Endothelial cell of umbilical vein (primary cell): Measurements from ENCODE around the gene ENTPD1. TPM values are rescaled to one million over a fixed set of nuclear protein-coding genes. Genes with fewer than 3 reads are reported as not detected.

Source experiments
- BruUV-seq: library from RNA; stranded (reverse); fragments of 400-500 nt; replicated peaks from 2 replicates; lab custom pipeline; 2021; lab: Mats Ljungman, UMichigan
- CTCF ChIA-PET: fragments of 300-600, 350-600 bp; sonication (Branson Sonifier 250); formaldehyde crosslinking; loops from one replicate; lab custom pipeline; 2021; ENCODE audit warnings: antibody characterized with exemption, inconsistent platforms; lab: Charles Lee
- POLR2A ChIA-PET: fragments of 300-600, 350-600 bp; sonication (Branson Sonifier 250); formaldehyde crosslinking; loops from one replicate; lab custom pipeline; 2021; ENCODE audit warnings: antibody characterized with exemption, inconsistent platforms; lab: Charles Lee
- DNase-seq: peaks from one replicate; pipeline ENCODE4 v3.0.0-alpha.2; 2011; ENCODE audit warnings: low read depth, low spot score
- FAIRE-seq: peaks from 2 replicates; lab custom pipeline; 2011; peaks lifted over from hg19 to GRCh38; lab: Jason Lieb, UNC
- H2AFZ ChIP-seq: 2 replicates; pipeline ENCODE4 v1.6.0; 2012; ENCODE audit warnings: low read depth, low read length, control low read depth, inconsistent platforms
- H3K27ac ChIP-seq: 2 replicates; pipeline ENCODE4 v1.5.1; 2011; ENCODE audit warnings: low read depth, mild to moderate bottlenecking, control low read depth, low read length, moderate library complexity; ENCODE audit not compliant: insufficient read depth
- H3K27me3 ChIP-seq, 2 experiments: 2 replicates each; pipeline versions ENCODE4 v1.6.0 to v1.6.1; 2011; ENCODE audit warnings: low read length in 2 of 2, mixed read lengths in 1 of 2; ENCODE audit not compliant: control insufficient read depth in 2 of 2, insufficient read depth in 2 of 2
- H3K36me3 ChIP-seq, 2 experiments: 2 replicates in 1 of 2; 3 replicates in 1 of 2; pipeline ENCODE4 v1.5.1; 2011; ENCODE audit warnings: low read length in 2 of 2, mild to moderate bottlenecking in 1 of 2, moderate library complexity in 1 of 2; ENCODE audit not compliant: control insufficient read depth in 2 of 2, insufficient read depth in 2 of 2; ENCODE audit errors: extremely low read depth in 1 of 2
- H3K4me1 ChIP-seq: 3 replicates; pipeline ENCODE4 v1.5.1; 2011; ENCODE audit warnings: mild to moderate bottlenecking, low read length; ENCODE audit not compliant: control insufficient read depth, insufficient read depth; ENCODE audit errors: extremely low read depth
- H3K4me2 ChIP-seq: 2 replicates; pipeline ENCODE4 v1.6.1; 2011; ENCODE audit warnings: low read length, control low read depth, mixed read lengths; ENCODE audit not compliant: insufficient read depth
- H3K4me3 ChIP-seq, 3 experiments: fragments of 200-600 bp in 1 of 3; sonication (generic), shearing (Covaris generic) in 1 of 3; replicated peaks in 1 of 3; 2 replicates each; pipeline ENCODE4 v1.5.1; 2011 to 2016; ENCODE audit warnings: control low read depth in 3 of 3, low read length in 3 of 3, mild to moderate bottlenecking in 2 of 3, inconsistent platforms in 1 of 3, low read depth in 1 of 3, moderate library complexity in 1 of 3; ENCODE audit not compliant: insufficient read depth in 1 of 3
- H3K79me2 ChIP-seq: 2 replicates; pipeline ENCODE4 v1.6.0; 2012; ENCODE audit warnings: low read length, inconsistent platforms; ENCODE audit not compliant: control insufficient read depth, insufficient read depth
- H3K9ac ChIP-seq: replicated peaks from 2 replicates; pipeline ENCODE3; 2011; ENCODE audit warnings: low read length, control low read depth; ENCODE audit not compliant: insufficient read depth; ENCODE audit errors: extremely low read depth
- H3K9me1 ChIP-seq: replicated peaks from 3 replicates; pipeline ENCODE4 v1.6.0; 2011; ENCODE audit warnings: mild to moderate bottlenecking, low read length; ENCODE audit not compliant: control insufficient read depth, insufficient read depth; ENCODE audit errors: extremely low read depth
- H3K9me3 ChIP-seq: replicated peaks from 2 replicates; pipeline ENCODE4 v1.5.1; 2012; ENCODE audit warnings: low read length, inconsistent platforms; ENCODE audit not compliant: control insufficient read depth, insufficient read depth
- H4K20me1 ChIP-seq: replicated peaks from 2 replicates; pipeline ENCODE3; 2011; ENCODE audit warnings: mild to moderate bottlenecking, low read length; ENCODE audit not compliant: control insufficient read depth, insufficient read depth; ENCODE audit errors: extremely low read depth
- CTCF ChIP-seq, 2 donors: IDR thresholded peaks; 1 replicate in 1 of 2; 2 replicates in 1 of 2; pipeline ENCODE4 v1.5.1; 2011; ENCODE audit warnings: low read length in 2 of 2, mild to moderate bottlenecking in 2 of 2, moderate library complexity in 2 of 2, control low read depth in 1 of 2, inconsistent platforms in 1 of 2, low read depth in 1 of 2; ENCODE audit not compliant: insufficient read depth in 1 of 2; ENCODE audit errors: extremely low read depth in 1 of 2
- FOS ChIP-seq: IDR thresholded peaks from 2 replicates; pipeline ENCODE4 v1.6.1; 2011; ENCODE audit warnings: mild to moderate bottlenecking, low read length, moderate library complexity, borderline replicate concordance; ENCODE audit not compliant: insufficient read depth
- MAX ChIP-seq: IDR thresholded peaks from 2 replicates; pipeline ENCODE4 v1.6.1; 2011; ENCODE audit not compliant: insufficient read depth, insufficient read length
- POLR2AphosphoS5 ChIP-seq: IDR thresholded peaks from 2 replicates; pipeline ENCODE4 v1.6.1; 2012; ENCODE audit warnings: low read depth, mild to moderate bottlenecking, control low read depth, low read length, moderate library complexity; ENCODE audit not compliant: insufficient read depth
- dilution Hi-C: fragments of 300-500 bp; cut with MboI; formaldehyde crosslinking; loops from one replicate; pipeline ENCODE4 v1.15.0; 2019; ENCODE audit warnings: low sequenced_read_pairs; ENCODE audit not compliant: extremely low pct_ligation_motif_present
- intact Hi-C: fragments of 100-400 bp; cut with micrococcal nuclease; formaldehyde crosslinking; loops from one replicate; pipeline ENCODE4 v1.10.0; 2022
- polyA plus RNA-seq, 4 experiments: library from polyadenylated mRNA; depleted of rRNA in 3 of 4; stranded (reverse) in 3 of 4; unstranded in 1 of 4; fragments of >200 nt; gene quantifications; 2 replicates each; pipeline versions ENCODE4 v1.2.1 to v1.2.3, GENCODE V29; 2011 to 2012; ENCODE audit warnings: missing spikeins in 1 of 4
- total RNA-seq: library from RNA; stranded (reverse); gene quantifications from 2 replicates; pipeline ENCODE4 v1.2.3, GENCODE V29; 2021

Gene ENTPD1
- total and polyA plus RNA-seq, 2 donors (not counting 3 experiments of a cell fraction or from before 2014, with no cell fraction given) = 10.2 to 23.0 TPM

GRCh38 chr10:95815701-95816240 is 59.8 kb downstream of the ENTPD1 start:
- H3K4me1 ChIP-seq = peaks cover 55% of the 10 kb centered on the region
- no peaks in the 10 kb centered on the region for H3K9me1 ChIP-seq
- no peaks in the 10 kb centered on the region for H3K79me2 ChIP-seq
- DNase-seq (peak; percentile 55), FAIRE-seq (peak; percentile 71)
- dilution Hi-C loops = no loop called here
- ChIA-PET CTCF (interaction anchor here (1.0 to 2.5 kb wide), 5 partner anchors 9 to 122 kb away, joined by 3 to 11 read pairs (median 3); partner anchors contain the start of gene TCTN3), POLR2A (no interaction called here)
- no peaks in the 10 kb centered on the region for H4K20me1 ChIP-seq
- no peak overlapping the region for H3K4me3 ChIP-seq
- peak overlapping the region; percentile 75 for H2AFZ ChIP-seq
- no peaks in the 10 kb centered on the region for H3K27me3 ChIP-seq
- H3K9ac ChIP-seq = no peak overlapping the region
- intact Hi-C loops = loop anchor here (5.0 kb wide), 1 partner anchor 368 kb away; no protein-coding TSS in a partner anchor
- peak overlapping the region; percentile 6 for H3K4me2 ChIP-seq
- no TSS peak for BruUV-seq
- no peaks in the 10 kb centered on the region for H3K36me3 ChIP-seq
- H3K9me3 ChIP-seq = no peaks in the 10 kb centered on the region
- H3K27ac ChIP-seq = peak overlapping the region; percentile 10
- TF ChIP-seq FOS (peak; percentile 38), MAX (no peak), POLR2AphosphoS5 (no peak), CTCF (IDR thresholded peaks at IDR 0.05; ENCODE audit: extremely low read depth in 1 of 2, insufficient read depth in 1 of 2, low read depth in 1 of 2, low read length in 2 of 2) (no peak)
